ENCODE measurements around the gene ACSF3. TPM values are rescaled to one million over a fixed set of nuclear protein-coding genes. Genes with fewer than 3 reads are reported as not detected.
A peak's percentile ranks its signal among the peaks of the same experiment; 100 is the strongest.
"Not testable (repeated sequence)": the region's sequence is repeated elsewhere in the genome, so short reads cannot be mapped to it uniquely, and the experiment has no call there.

Gene ACSF3
- total RNA-seq, 2 experiments from 2014 or later: 112 to 143 TPM

DNA sequence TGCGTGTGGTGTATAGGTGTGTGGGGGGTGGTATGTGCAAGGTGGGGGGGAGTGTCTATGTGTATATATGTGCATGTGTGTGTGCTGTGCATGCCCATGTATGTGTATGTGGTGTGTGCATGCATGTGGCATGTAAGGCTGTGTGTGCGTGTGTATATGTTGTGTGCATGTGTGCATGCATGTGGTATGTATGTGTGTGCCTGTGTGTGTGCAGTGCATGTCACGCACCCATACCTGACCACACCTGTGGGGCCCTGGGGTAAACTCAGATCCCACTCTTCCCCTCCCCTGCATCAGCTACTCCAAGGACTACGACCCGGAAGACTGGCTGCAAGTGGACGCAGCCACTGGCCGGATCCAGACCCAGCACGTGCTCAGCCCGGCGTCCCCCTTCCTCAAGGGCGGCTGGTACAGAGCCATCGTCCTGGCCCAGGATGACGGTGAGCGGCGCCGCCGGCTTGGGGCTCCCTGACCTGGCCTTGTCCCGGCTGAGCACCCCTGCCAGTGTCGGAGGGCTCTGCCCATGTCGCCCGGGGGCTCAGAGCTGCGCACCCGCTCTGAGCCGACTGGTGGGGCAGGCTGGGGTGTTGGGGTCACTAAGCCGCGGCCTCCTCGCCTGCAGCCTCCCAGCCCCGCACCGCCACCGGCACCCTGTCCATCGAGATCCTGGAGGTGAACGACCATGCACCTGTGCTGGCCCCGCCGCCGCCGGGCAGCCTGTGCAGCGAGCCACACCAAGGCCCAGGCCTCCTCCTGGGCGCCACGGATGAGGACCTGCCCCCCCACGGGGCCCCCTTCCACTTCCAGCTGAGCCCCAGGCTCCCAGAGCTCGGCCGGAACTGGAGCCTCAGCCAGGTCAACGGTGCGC lies 97.6 kb downstream of the ACSF3 start:
- CTCF ChIA-PET (ENCODE audit: unreplicated experiment): no interaction called here
- Histone ChIP-seq H3K36me3 (ENCODE audit: insufficient read depth, low read length) (no peaks in the 10 kb centered on the region), H3K4me3 (ENCODE audit: low read depth, low read length, poor library complexity, severe bottlenecking) (no peak overlapping the region), H3K9me2 (ENCODE audit: insufficient read depth, low read length) (no peaks in the 10 kb centered on the region), H2AFZ (ENCODE audit: low read length) (no peak overlapping the region), H3K4me1 (ENCODE audit: insufficient read depth, low read length, poor library complexity, severe bottlenecking) (no peaks in the 10 kb centered on the region), H3K27ac (ENCODE audit: low read depth, low read length, poor library complexity, severe bottlenecking) (no peak overlapping the region), H3K4me2 (ENCODE audit: low read length) (no peak overlapping the region), H4K20me1 (ENCODE audit: insufficient read depth, low read length) (no peaks in the 10 kb centered on the region), H3K79me2 (ENCODE audit: insufficient read depth, low read depth, low read length) (no peaks in the 10 kb centered on the region), H3K9me3 (ENCODE audit: low read length) (no peaks in the 10 kb centered on the region)
- intact Hi-C loops (cut with micrococcal nuclease; ENCODE audit: unreplicated experiment): no loop called here
- POLR2A ChIA-PET: no interaction called here
- BruUV-seq (replicated peaks): no TSS peak
- no peak for DNase-seq (ENCODE audit: low spot score)
- TF ChIP-seq, protein P1, sequence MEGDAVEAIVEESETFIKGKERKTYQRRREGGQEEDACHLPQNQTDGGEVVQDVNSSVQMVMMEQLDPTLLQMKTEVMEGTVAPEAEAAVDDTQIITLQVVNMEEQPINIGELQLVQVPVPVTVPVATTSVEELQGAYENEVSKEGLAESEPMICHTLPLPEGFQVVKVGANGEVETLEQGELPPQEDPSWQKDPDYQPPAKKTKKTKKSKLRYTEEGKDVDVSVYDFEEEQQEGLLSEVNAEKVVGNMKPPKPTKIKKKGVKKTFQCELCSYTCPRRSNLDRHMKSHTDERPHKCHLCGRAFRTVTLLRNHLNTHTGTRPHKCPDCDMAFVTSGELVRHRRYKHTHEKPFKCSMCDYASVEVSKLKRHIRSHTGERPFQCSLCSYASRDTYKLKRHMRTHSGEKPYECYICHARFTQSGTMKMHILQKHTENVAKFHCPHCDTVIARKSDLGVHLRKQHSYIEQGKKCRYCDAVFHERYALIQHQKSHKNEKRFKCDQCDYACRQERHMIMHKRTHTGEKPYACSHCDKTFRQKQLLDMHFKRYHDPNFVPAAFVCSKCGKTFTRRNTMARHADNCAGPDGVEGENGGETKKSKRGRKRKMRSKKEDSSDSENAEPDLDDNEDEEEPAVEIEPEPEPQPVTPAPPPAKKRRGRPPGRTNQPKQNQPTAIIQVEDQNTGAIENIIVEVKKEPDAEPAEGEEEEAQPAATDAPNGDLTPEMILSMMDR (conservative IDR thresholded peaks at IDR 0.05; ENCODE audit: low read length): no peak
- no peak for TF ChIP-seq EZH2phosphoT487 (IDR thresholded peaks at IDR 0.05; ENCODE audit: borderline replicate concordance, low read depth, low read length)

DNA sequence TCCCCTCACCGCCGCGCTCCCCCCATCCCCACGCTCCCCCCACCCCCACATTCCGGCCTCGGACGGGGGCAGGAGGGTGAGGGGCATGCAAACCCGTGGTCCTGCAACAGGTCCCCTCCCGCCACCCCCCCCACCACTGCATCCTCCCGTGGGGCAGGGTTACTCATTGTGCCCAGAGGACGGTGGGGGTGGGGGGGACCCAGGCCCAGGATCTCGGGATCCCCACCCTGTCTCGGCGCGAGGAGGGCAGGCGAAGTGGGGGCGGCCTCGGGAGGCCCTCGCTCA lies 98.2 kb downstream of the ACSF3 start:
- TF ChIP-seq, protein P1 (conservative IDR thresholded peaks at IDR 0.05; ENCODE audit: low read length): no peak
- no peak for TF ChIP-seq EZH2phosphoT487 (IDR thresholded peaks at IDR 0.05; ENCODE audit: borderline replicate concordance, low read depth, low read length)
- no peak overlapping the region for H2AFZ ChIP-seq (ENCODE audit: low read length)
- no peaks in the 10 kb centered on the region for H3K79me2 ChIP-seq (ENCODE audit: insufficient read depth, low read depth, low read length)
- no peaks in the 10 kb centered on the region for H4K20me1 ChIP-seq (ENCODE audit: insufficient read depth, low read length)
- no peak for DNase-seq (ENCODE audit: low spot score)
- no peaks in the 10 kb centered on the region for H3K9me2 ChIP-seq (ENCODE audit: insufficient read depth, low read length)
- H3K4me1 ChIP-seq (ENCODE audit: insufficient read depth, low read length, poor library complexity, severe bottlenecking): no peaks in the 10 kb centered on the region
- peak overlapping the region; percentile 20 for H3K4me3 ChIP-seq (ENCODE audit: low read depth, low read length, poor library complexity, severe bottlenecking)
- no peak overlapping the region for H3K27ac ChIP-seq (ENCODE audit: low read depth, low read length, poor library complexity, severe bottlenecking)
- ChIA-PET POLR2A (no interaction called here), CTCF (ENCODE audit: unreplicated experiment) (no interaction called here)
- H3K4me2 ChIP-seq (ENCODE audit: low read length): peak overlapping the region; percentile 50; the same call in 1 of the 2 replicates
- no peaks in the 10 kb centered on the region for H3K9me3 ChIP-seq (ENCODE audit: low read length)
- H3K36me3 ChIP-seq (ENCODE audit: insufficient read depth, low read length): no peaks in the 10 kb centered on the region
- no TSS peak for BruUV-seq (replicated peaks)
- intact Hi-C loops (cut with micrococcal nuclease; ENCODE audit: unreplicated experiment): loop anchor here (2.0 kb wide), 1 partner anchor 21 kb away; the partner anchor contains the start of gene CDH15

DNA sequence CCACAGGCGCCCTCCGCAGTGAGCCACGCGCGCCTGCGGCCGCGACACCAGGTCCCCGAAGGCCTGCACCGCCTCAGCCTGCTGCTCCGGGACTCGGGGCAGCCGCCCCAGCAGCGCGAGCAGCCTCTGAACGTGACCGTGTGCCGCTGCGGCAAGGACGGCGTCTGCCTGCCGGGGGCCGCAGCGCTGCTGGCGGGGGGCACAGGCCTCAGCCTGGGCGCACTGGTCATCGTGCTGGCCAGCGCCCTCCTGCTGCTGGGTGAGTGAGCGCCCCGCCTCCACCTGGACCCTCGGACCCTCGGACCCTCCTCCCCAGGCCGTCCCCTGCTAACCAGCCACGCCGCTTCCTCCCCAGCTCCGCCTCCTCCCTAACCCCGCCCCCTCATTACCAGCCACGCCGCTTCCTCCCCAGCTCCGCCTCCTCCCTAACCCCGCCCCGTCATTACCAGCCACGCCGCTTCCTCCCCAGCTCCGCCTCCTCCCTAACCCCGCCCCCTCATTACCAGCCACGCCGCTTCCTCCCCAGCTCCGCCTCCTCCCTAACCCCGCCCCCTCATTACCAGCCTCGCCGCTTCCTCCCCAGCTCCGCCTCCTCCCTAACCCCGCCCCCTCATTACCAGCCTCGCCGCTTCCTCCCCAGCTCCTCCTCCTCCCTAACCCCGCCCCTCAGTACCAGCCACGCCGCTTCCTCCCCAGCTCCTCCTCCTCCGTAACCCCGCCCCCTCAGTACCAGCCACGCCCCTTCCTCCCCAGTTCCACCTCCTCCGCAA lies 98.7 kb downstream of the ACSF3 start:
- not testable (repeated sequence) for H3K27ac ChIP-seq (ENCODE audit: low read depth, low read length, poor library complexity, severe bottlenecking); BruUV-seq (replicated peaks); H3K79me2 ChIP-seq (ENCODE audit: insufficient read depth, low read depth, low read length); H3K9me3 ChIP-seq (ENCODE audit: low read length); H3K9me2 ChIP-seq (ENCODE audit: insufficient read depth, low read length); H4K20me1 ChIP-seq (ENCODE audit: insufficient read depth, low read length); H2AFZ ChIP-seq (ENCODE audit: low read length); H3K36me3 ChIP-seq (ENCODE audit: insufficient read depth, low read length); H3K4me1 ChIP-seq (ENCODE audit: insufficient read depth, low read length, poor library complexity, severe bottlenecking)
- intact Hi-C loops (cut with micrococcal nuclease; ENCODE audit: unreplicated experiment): loop anchor here (2.0 kb wide), 1 partner anchor 22 kb away; the partner anchor contains the start of gene CDH15
- ChIA-PET POLR2A (interaction anchor here (0.5 to 1.4 kb wide), 9 partner anchors 8 to 645 kb away, joined by 3 to 10 read pairs (median 4); partner anchors contain the start of genes CDH15, ZC3H18 and ZNF778), CTCF (ENCODE audit: unreplicated experiment) (interaction anchor here (0.5 to 1.1 kb wide), 7 partner anchors 17 to 684 kb away, joined by 3 to 8 read pairs (median 3); partner anchors contain the start of gene CDH15)
- peak overlapping the region; percentile 50; the same call in 1 of the 2 replicates for H3K4me2 ChIP-seq (ENCODE audit: low read length)
- peak overlapping the region; percentile 20 for H3K4me3 ChIP-seq (ENCODE audit: low read depth, low read length, poor library complexity, severe bottlenecking)
- peak; percentile 88 for DNase-seq (ENCODE audit: low spot score)
